ENCODE data around the gene TANK. TPM values are rescaled to one million over a fixed set of nuclear protein-coding genes. Genes with fewer than 3 reads are reported as not detected.

Gene TANK
- polyA plus RNA-seq, 1 donor from 2014 or later: 58.1 TPM

GRCh38 chr2:161159456-161160225, 587 bp upstream of the TANK start:
- no peaks in the 10 kb centered on the region for H3K36me3 ChIP-seq (ENCODE audit: insufficient read depth, low read length)
- no peaks in the 10 kb centered on the region for H3K9me2 ChIP-seq (ENCODE audit: insufficient read depth, low read length)
- no peak overlapping the region for H3K4me2 ChIP-seq (ENCODE audit: low read length)
- peak overlapping the region; percentile 22 for H2AFZ ChIP-seq (ENCODE audit: low read depth, low read length)
- H3K27ac ChIP-seq (ENCODE audit: low read length): peak overlapping the region; percentile 23
- H3K4me3 ChIP-seq (ENCODE audit: low read length): peak overlapping the region; percentile 81
- peak overlapping the region; percentile 67 for H3K9ac ChIP-seq (ENCODE audit: low read length)
- TF ChIP-seq SMC3 (conservative IDR thresholded peaks at IDR 0.05; ENCODE audit: poor library complexity) (no peak), MXI1 (conservative IDR thresholded peaks at IDR 0.05; ENCODE audit: poor library complexity, severe bottlenecking) (no peak), CTCF (IDR thresholded peaks at IDR 0.05; ENCODE audit: poor library complexity, severe bottlenecking) (no peak), POLR2AphosphoS5 (IDR thresholded peaks at IDR 0.05) (no peak), RAD21 (conservative IDR thresholded peaks at IDR 0.05) (no peak), EP300 (conservative IDR thresholded peaks at IDR 0.05; ENCODE audit: poor library complexity, severe bottlenecking) (no peak)
- no peaks in the 10 kb centered on the region for H3K27me3 ChIP-seq (ENCODE audit: insufficient read depth, low read depth, low read length)
- no peaks in the 10 kb centered on the region for H3K9me3 ChIP-seq (ENCODE audit: low read length)
- H3K79me2 ChIP-seq (replicated peaks; ENCODE audit: insufficient read depth, low read length): peaks cover 21% of the 10 kb centered on the region
- H3F3A ChIP-seq (ENCODE audit: insufficient read depth, low read length, poor library complexity, severe bottlenecking): no peaks in the 10 kb centered on the region
- no peaks in the 10 kb centered on the region for H4K20me1 ChIP-seq (ENCODE audit: insufficient read depth)

- H3K4me2 ChIP-seq (ENCODE audit: low read length): peak overlapping the region; percentile 72
- peak overlapping the region; percentile 81 for H3K4me3 ChIP-seq (ENCODE audit: low read length)
- H4K20me1 ChIP-seq (ENCODE audit: insufficient read depth): no peaks in the 10 kb centered on the region
- H3K36me3 ChIP-seq (ENCODE audit: insufficient read depth, low read length): no peaks in the 10 kb centered on the region
- H2AFZ ChIP-seq (ENCODE audit: low read depth, low read length): peak overlapping the region; percentile 22
- peaks cover 21% of the 10 kb centered on the region for H3K79me2 ChIP-seq (replicated peaks; ENCODE audit: insufficient read depth, low read length)
- no peak for TF ChIP-seq POLR2AphosphoS5 (IDR thresholded peaks at IDR 0.05)
- H3K9ac ChIP-seq (ENCODE audit: low read length): peak overlapping the region; percentile 67
- no peaks in the 10 kb centered on the region for H3K27me3 ChIP-seq (ENCODE audit: insufficient read depth, low read depth, low read length)
- no peaks in the 10 kb centered on the region for H3K9me2 ChIP-seq (ENCODE audit: insufficient read depth, low read length)
- peak overlapping the region; percentile 50 for H3K27ac ChIP-seq (ENCODE audit: low read length)
- H3K9me3 ChIP-seq (ENCODE audit: low read length): no peaks in the 10 kb centered on the region
- no peaks in the 10 kb centered on the region for H3F3A ChIP-seq (ENCODE audit: insufficient read depth, low read length, poor library complexity, severe bottlenecking)
Observed at GRCh38 chr2:161161074-161161706, 962 bp downstream of the TANK start.

GRCh38 chr2:161163440-161163839, 3.2 kb downstream of the TANK start:
- H3K27ac ChIP-seq (ENCODE audit: low read length): no peak overlapping the region
- no peak for TF ChIP-seq EP300 (conservative IDR thresholded peaks at IDR 0.05; ENCODE audit: poor library complexity, severe bottlenecking)

More at GRCh38 chr2:161163440-161163839, 3.2 kb downstream of the TANK start:
- Histone ChIP-seq H3K9ac (ENCODE audit: low read length) (no peak overlapping the region), H3F3A (ENCODE audit: insufficient read depth, low read length, poor library complexity, severe bottlenecking) (no peaks in the 10 kb centered on the region), H3K79me2 (replicated peaks; ENCODE audit: insufficient read depth, low read length) (peaks cover 21% of the 10 kb centered on the region), H3K27me3 (ENCODE audit: insufficient read depth, low read depth, low read length) (no peaks in the 10 kb centered on the region), H3K36me3 (ENCODE audit: insufficient read depth, low read length) (no peaks in the 10 kb centered on the region), H3K4me3 (ENCODE audit: low read length) (no peak overlapping the region), H3K9me3 (ENCODE audit: low read length) (no peaks in the 10 kb centered on the region), H4K20me1 (ENCODE audit: insufficient read depth) (no peaks in the 10 kb centered on the region), H3K4me2 (ENCODE audit: low read length) (no peak overlapping the region), H2AFZ (ENCODE audit: low read depth, low read length) (no peak overlapping the region), H3K9me2 (ENCODE audit: insufficient read depth, low read length) (no peaks in the 10 kb centered on the region)
